ENCODE results near the gene HAUS7.

Gene HAUS7

DNA sequence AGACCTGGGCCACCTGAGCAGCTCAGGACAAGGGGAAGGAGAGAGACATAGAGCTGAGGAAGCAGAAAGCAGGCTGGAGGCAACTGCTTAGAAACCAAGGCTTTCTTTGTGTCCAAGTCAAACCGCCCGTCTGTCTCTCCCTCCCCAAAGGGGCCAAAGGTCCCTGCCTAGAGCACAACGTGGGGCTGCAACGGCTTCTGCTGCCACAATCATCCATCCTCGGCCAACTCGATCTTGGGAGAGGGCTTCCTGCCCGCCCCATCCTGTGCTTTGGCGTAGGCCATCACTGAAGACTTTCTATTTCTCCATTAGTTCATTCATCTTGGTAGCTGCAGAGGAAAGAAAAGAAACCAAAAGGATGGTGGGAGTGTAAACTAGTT, 22.8 kb downstream of the HAUS7 start:
- no peak overlapping the region for H3K27ac Mint-ChIP-seq

DNA sequence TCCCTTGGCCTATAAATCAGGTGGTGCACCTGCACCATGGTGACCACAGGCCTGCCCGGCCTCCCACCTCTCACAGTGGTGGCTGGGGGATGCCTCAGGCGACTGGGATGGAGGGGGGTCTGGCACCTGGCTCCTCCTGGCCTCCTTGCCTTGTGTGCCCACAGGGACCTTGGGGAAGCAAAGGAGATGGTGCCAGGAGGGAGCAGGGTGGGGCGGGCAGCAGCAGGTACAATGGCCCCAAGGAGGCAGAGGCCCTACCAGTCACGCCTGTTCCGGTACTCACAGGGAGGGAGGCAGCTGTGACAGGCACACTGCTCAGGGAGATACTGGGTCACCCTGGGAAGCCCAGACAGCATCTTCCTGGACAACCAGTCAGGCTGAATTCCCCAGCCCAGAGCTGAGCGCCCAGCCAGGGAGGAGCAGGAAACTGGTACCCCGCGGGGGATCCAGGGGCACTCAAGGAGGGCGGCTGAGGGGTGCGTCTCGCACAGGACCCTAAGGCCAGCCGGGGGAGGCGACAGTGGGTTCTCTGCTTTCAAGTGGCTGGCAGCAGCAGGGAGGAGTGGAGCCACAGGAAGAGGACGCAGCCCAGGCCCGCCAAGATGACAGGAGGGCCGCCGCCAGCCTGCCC, 23.3 kb downstream of the HAUS7 start:
- Mint-ChIP-seq H3K4me3 (no peak overlapping the region), H3K27ac (no peak overlapping the region), H3K36me3 (ENCODE audit: low read depth) (peaks cover 38% of the 10 kb centered on the region), H3K4me1 (ENCODE audit: low read depth) (no peaks in the 10 kb centered on the region), H3K9me3 (no peaks in the 10 kb centered on the region), H3K27me3 (no peaks in the 10 kb centered on the region)
- no peak for DNase-seq

More for the DNA sequence above, 22.8 kb downstream of the HAUS7 start:
- Mint-ChIP-seq H3K27me3 (no peaks in the 10 kb centered on the region), H3K4me1 (ENCODE audit: low read depth) (no peaks in the 10 kb centered on the region), H3K36me3 (ENCODE audit: low read depth) (peaks cover 40% of the 10 kb centered on the region), H3K4me3 (no peak overlapping the region), H3K9me3 (no peaks in the 10 kb centered on the region)
- DNase-seq, result no peak

DNA sequence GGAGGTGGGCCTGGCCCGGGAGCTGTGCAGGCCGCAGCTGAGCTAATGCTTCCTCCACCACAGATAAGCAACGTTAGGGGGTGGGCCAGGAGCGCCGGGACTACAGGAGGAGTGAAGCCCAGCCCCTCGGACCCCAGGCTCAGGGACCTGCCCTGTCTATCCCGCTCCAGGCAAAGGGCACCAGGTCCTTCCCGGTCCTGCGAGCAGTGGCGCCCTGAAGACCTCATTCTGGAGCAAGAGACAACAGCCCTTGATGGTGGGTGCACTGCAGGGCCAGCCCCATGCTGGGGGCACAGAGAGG, 23.8 kb downstream of the HAUS7 start:
- no peak overlapping the region for H3K27ac Mint-ChIP-seq
- no peaks in the 10 kb centered on the region for H3K4me1 Mint-ChIP-seq (ENCODE audit: low read depth)
- DNase-seq, result no peak
- H3K9me3 Mint-ChIP-seq, result no peaks in the 10 kb centered on the region
- no peak overlapping the region for H3K4me3 Mint-ChIP-seq
- no peaks in the 10 kb centered on the region for H3K27me3 Mint-ChIP-seq
- peaks cover 35% of the 10 kb centered on the region for H3K36me3 Mint-ChIP-seq (ENCODE audit: low read depth)

DNA sequence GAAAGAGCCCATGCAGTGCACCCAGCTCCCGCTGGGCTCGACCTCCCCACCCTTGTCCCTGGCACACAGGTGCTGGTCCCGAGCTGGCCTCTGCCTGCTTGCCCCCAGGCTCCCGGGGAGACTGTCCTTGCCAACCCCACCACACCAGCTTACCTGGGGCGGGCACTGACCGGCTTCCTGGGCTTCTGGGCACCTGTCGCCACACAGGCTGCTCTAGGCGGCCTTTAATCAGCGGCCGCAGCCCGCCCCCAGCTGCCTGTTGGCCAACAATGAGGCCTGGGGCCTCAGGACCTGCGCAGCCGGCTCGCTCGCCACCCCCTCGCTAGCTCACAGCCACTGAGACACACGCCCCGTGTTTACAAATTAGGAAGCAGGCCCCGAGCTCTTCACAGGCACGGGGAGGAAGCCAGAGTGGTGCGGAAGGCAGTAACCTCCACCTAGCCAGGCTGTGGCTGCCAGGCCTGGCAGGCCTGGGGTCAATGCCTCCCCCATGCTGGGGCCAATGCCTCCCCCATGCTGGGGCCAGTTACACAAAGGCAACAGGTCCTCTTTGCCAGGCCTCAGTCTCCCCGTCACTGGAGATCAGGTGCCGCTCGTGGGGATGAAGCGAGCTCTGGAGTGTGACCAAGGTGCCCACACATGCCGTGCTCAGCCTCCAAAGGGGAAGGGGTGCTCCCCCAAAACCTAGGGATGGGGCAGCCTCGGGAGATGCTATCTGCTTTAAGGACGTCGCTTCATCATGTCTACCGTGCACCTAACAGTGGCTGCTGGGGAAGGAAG, 24.3 kb downstream of the HAUS7 start, which contains the start of gene TREX2:
Gene TREX2 (minus strand): TSS at position 201 of the 780 bp plus-strand sequence. CDS start 626 bp downstream, outside the sequence.
- Mint-ChIP-seq H3K27me3 (no peaks in the 10 kb centered on the region), H3K4me3 (no peak within 1 kb of the TSS), H3K27ac (peak within 1 kb of the TSS; percentile 8), H3K4me1 (ENCODE audit: low read depth) (no peaks in the 10 kb centered on the region), H3K36me3 (ENCODE audit: low read depth) (peaks cover 29% of the 10 kb centered on the region), H3K9me3 (no peaks in the 10 kb centered on the region)
- DNase-seq, result no peak

DNA sequence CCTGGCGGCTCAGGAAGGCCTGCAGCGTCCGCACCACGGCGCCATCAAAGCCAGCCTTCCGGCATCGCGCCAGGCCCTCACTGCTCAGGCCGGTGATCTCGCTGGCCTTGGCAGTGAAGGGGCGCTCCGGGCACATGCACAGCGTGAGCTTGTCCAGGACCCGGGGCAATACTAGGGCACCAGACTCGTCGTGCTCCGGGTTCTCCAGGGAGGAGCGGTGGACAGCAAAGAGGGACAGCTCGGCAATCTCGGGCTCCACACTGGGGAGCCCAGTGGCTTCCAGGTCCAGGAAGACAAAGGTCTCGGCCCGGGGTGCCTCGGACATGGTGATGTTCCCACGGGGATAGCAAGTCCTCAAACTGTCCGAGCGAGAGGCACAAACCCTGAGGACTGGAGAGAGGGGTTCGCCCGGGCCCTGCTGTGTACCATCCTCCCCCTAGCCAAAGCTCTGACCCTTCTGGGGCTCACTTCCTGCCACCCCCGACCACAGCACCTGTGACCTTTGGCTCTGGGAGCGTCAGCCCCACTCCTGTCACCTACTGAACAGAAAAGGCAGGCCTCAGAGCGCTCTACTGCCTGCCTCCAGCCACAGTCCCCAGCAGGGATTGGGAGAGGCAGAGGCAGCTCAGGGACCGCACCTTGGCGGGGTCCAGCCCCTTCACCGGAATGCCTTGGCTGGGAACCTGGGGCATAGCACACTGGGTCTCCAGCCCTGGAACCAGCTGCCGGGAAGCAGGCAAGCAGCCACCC, 25.1 kb downstream of the HAUS7 start:
- Mint-ChIP-seq H3K27me3 (no peaks in the 10 kb centered on the region), H3K4me3 (no peak overlapping the region), H3K9me3 (no peaks in the 10 kb centered on the region), H3K4me1 (ENCODE audit: low read depth) (no peaks in the 10 kb centered on the region), H3K27ac (no peak overlapping the region), H3K36me3 (ENCODE audit: low read depth) (peaks cover 22% of the 10 kb centered on the region)
- no peak for DNase-seq

DNA sequence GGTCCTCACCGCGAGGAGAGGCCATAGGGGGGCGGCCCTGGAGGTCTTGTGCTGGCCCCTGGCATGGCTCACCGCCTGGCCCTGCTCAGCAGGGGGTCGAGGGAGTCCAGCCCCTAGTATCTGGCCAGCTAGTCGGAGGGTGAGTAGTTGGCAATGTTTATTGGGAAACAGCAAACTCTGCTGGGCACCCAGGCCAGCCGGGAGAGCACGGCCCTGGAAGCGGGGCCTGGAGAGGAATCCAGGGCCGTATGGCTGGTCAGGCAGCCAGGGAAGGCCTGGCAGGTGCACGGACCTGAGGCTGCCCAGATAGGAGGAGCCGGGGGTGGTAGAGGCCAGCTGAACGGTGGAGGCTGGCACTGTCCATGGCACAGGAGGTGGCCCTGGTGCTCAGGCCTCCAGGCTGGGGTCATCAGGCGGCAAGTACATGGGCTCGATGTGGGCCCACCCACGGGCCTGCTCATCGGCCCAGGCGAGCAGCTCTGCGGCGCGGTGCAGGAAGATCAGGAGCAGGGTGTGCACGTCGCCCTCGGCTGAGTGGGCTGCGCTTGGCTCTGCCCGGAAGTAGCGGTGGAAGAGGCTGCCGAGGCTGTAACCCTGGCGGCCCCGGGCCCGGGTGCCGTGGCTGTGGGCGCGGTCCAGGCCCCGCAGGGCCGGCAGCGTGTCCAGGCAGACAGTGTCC, 25.9 kb downstream of the HAUS7 start:
- no peak for DNase-seq
- H3K27me3 Mint-ChIP-seq, result no peaks in the 10 kb centered on the region
- H3K27ac Mint-ChIP-seq, result no peak overlapping the region
- no peaks in the 10 kb centered on the region for H3K4me1 Mint-ChIP-seq (ENCODE audit: low read depth)
- no peak overlapping the region for H3K4me3 Mint-ChIP-seq
- no peaks in the 10 kb centered on the region for H3K9me3 Mint-ChIP-seq
- peaks cover 16% of the 10 kb centered on the region for H3K36me3 Mint-ChIP-seq (ENCODE audit: low read depth)

DNA sequence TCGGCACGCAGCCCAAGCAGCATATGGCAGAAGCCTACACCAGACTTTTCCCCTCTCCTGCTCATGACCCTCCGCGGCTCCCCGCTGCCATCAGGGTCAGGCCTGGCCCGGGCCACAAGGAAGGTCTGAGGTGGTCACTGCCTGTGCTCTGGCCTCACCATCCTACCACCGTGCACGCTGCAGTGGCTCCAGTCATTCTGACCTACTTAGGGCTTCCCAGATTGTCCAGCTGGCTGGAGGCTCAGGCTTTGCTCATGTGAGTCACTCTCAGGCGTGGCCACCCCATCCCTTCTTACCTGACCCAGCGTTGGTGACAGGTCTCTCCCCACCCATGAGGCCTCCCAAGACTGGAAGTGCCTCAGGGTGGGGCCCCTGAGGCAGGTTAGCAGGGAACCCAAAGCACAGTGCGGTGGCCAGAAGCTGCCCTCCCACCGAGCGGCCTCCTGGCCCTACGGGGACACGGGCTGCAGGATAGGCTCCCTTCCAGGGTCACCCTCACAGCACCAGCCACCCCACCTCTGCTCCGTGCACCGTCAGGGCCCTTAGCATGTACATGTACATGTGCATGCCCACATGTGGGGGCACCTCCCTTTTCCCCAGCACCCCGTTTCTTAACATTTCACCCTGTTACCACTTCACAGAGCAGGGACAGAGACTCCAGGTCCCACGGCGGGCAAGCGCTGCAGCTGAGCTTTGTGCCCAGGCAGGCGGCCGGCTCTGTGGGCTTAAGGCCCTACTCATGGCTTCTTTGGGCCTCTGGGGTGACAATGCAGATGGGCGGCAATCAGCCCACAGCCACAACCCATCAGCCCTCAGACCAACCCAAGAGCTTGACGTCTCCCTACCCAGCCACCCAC, 26.7 kb downstream of the HAUS7 start:
- H3K4me1 Mint-ChIP-seq (ENCODE audit: low read depth), result no peaks in the 10 kb centered on the region
- H3K36me3 Mint-ChIP-seq (ENCODE audit: low read depth), result peaks cover 11% of the 10 kb centered on the region
- H3K27ac Mint-ChIP-seq, result no peak overlapping the region
- DNase-seq, result no peak
- no peak overlapping the region for H3K4me3 Mint-ChIP-seq
- H3K9me3 Mint-ChIP-seq, result no peaks in the 10 kb centered on the region
- H3K27me3 Mint-ChIP-seq, result peaks cover 2% of the 10 kb centered on the region

DNA sequence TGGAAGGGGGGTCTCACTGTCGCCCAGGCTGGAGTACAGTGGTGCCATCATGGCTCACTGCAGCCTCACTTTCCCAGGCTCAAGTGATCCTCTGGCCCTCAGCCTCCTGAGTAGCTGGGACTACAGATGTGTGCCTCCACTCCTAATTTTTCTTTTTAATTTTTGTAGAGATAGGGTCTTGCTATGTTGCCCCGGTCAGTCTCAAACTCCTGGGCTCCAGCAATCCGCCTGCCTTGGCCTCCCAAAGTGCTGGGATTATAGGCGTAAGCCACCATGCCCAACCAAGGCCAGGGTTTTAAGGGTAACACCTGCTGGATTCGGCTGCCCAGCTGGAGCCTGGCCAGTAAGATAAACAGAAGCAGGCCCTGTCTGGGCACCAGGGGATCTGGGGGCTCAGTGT, 27.9 kb downstream of the HAUS7 start:
- Mint-ChIP-seq H3K9me3 (no peaks in the 10 kb centered on the region), H3K27me3 (peaks cover 8% of the 10 kb centered on the region), H3K36me3 (ENCODE audit: low read depth) (peaks cover 6% of the 10 kb centered on the region), H3K4me3 (no peak overlapping the region), H3K4me1 (ENCODE audit: low read depth) (no peaks in the 10 kb centered on the region), H3K27ac (no peak overlapping the region)
- DNase-seq, result no peak

DNA sequence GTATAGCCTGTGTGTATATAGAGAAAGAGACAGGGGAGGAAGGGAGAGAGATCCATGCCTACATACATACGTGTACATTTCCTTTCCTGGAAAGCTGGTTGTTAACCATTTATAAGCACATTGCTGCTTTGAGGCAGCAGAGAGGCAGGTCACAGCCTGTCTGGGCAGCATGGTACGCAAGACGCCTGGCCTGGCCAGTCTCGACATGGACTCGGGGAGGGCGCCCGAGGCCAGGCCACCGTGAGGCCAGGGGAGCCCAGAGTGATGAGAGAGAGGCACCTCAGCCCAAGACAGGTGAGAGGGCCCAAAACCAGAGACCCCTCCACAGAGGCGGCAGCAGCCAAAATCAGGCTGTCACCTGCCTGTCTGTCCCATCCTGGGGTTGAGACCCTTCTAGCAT, 28.4 kb downstream of the HAUS7 start:
- DNase-seq, result no peak
- H3K27ac Mint-ChIP-seq, result no peak overlapping the region
- no peaks in the 10 kb centered on the region for H3K4me1 Mint-ChIP-seq (ENCODE audit: low read depth)
- H3K27me3 Mint-ChIP-seq, result peaks cover 12% of the 10 kb centered on the region
- no peaks in the 10 kb centered on the region for H3K9me3 Mint-ChIP-seq
- H3K4me3 Mint-ChIP-seq, result no peak overlapping the region
- H3K36me3 Mint-ChIP-seq (ENCODE audit: low read depth), result peaks cover 6% of the 10 kb centered on the region

DNA sequence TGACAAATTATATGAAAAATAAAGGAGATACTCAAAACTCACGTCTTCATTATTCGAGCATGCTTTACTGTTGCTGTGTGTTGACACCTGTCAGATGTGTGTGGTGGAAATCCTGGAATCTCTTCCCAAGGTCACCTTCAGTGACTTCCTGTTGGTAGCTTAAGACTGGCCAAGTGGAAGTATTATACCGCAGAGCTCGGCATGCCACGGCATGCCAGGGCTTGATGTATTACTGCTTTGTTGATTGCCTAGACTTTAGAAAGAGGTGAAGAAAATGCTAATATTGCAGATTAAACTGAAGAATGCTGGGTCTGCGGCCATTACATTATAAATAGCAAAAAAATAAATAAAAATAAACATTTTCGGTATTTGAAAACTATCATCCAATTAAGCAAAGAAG, 29.1 kb downstream of the HAUS7 start:
- Mint-ChIP-seq H3K36me3 (ENCODE audit: low read depth) (peaks cover under 1% of the 10 kb centered on the region), H3K4me1 (ENCODE audit: low read depth) (no peaks in the 10 kb centered on the region), H3K27ac (no peak overlapping the region), H3K27me3 (peaks cover 15% of the 10 kb centered on the region), H3K4me3 (no peak overlapping the region), H3K9me3 (no peaks in the 10 kb centered on the region)
- no peak for DNase-seq

DNA sequence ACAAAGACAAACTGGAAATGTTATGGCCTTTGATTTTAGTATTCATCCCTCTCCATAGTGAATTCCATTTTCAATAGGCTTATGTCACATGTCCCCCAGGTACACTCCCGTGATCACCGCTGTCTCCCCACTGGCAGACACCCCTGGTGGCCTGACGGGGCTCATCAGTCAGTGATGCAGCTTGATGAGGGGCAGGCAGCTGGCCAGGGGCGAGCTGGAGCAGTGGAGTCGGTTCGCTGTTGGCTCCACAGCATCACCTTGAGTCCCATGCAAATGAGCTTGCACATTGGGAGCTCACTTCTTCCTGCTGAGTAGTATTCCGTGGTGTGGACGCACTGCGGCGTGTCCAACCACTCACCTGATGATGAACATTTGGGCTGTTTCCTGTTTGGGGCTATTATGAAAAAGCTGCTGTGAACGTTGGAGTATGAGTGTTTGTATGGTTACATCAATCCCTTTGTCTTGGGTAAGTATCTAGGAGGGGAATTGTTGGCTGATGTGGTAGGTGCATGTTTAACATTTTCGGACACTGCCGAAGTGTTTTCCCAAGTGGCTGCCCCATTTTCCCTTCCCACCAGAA, 29.7 kb downstream of the HAUS7 start:
- H3K27ac Mint-ChIP-seq, result no peak overlapping the region
- no peak for DNase-seq

DNA sequence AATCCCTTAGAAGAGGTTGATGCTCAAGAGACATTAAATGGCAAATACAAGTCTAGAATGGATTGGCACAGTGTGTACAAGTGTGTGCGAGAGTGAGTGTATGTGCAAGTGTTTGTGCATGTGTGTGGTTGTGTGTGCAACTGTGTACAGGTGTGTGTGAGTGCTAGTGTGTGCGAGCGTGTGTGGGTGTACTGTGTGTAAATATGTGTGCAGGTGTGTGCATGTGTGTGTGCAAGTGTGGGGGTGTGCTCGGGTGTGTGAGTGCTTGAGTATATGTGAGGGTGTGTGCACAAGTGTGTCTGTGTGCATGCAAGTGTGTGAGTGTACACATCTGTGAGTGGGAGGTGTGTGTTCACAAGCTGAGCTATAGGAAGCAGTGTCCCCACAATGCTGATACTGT, 30.4 kb downstream of the HAUS7 start:
- no peak overlapping the region for H3K27ac Mint-ChIP-seq
- H3K9me3 Mint-ChIP-seq, result no peaks in the 10 kb centered on the region
- H3K4me3 Mint-ChIP-seq, result no peak overlapping the region
- DNase-seq, result no peak
- H3K27me3 Mint-ChIP-seq, result peaks cover 19% of the 10 kb centered on the region
- H3K36me3 Mint-ChIP-seq (ENCODE audit: low read depth), result no peaks in the 10 kb centered on the region
- H3K4me1 Mint-ChIP-seq (ENCODE audit: low read depth), result no peaks in the 10 kb centered on the region

More for the DNA sequence above, 29.7 kb downstream of the HAUS7 start:
- Mint-ChIP-seq H3K9me3 (no peaks in the 10 kb centered on the region), H3K4me3 (no peak overlapping the region), H3K36me3 (ENCODE audit: low read depth) (no peaks in the 10 kb centered on the region), H3K4me1 (ENCODE audit: low read depth) (no peaks in the 10 kb centered on the region), H3K27me3 (peaks cover 17% of the 10 kb centered on the region)

DNA sequence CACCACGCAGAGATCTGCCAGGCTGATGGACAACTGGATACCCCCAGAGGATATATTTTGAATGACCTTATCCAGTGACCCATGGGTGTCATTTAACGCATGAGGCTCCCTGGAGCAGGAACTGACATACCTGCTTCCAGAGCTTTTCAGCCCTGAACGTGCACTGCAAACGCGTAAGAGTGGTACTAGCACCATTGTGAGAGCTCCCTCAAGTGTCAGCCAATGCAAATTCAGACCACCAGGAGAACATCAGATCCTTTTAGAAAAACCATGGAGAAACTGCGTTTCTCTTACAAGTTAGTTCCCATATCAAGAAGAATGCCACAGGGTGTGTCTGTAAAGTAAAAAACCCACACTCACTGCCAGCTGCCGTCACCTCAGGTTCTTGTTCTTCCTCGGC, 31.8 kb downstream of the HAUS7 start:
- Mint-ChIP-seq H3K4me3 (no peak overlapping the region), H3K36me3 (ENCODE audit: low read depth) (no peaks in the 10 kb centered on the region), H3K27ac (no peak overlapping the region)

DNA sequence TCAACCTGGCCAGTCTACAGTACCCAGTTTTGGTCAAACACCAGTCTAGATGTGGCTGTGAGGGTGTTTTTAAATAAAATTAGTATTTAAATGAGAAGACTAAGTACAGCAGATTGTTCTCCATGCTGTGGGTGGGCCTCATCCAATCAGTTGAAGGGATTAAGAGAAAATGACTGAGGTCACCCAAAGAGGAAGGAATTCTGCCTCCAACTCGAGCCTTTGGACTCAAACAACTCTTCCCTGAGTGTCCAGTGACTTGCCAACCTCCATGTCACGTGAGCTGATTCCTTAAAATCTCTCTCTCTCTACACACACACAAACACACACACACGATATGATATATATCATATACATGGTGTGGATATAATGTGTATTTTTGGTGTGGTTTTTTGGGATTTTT, 34.5 kb downstream of the HAUS7 start:
- H3K36me3 Mint-ChIP-seq (ENCODE audit: low read depth), result no peaks in the 10 kb centered on the region
- H3K4me3 Mint-ChIP-seq, result no peak overlapping the region
- H3K27ac Mint-ChIP-seq, result no peak overlapping the region
- DNase-seq, result no peak
- no peaks in the 10 kb centered on the region for H3K4me1 Mint-ChIP-seq (ENCODE audit: low read depth)
- H3K9me3 Mint-ChIP-seq, result no peaks in the 10 kb centered on the region
- peaks cover 45% of the 10 kb centered on the region for H3K27me3 Mint-ChIP-seq

More for the DNA sequence above, 31.8 kb downstream of the HAUS7 start:
- DNase-seq, result no peak
- Mint-ChIP-seq H3K4me1 (ENCODE audit: low read depth) (no peaks in the 10 kb centered on the region), H3K27me3 (peaks cover 28% of the 10 kb centered on the region), H3K9me3 (no peaks in the 10 kb centered on the region)

All from activated T-cell treated with anti-CD3 and anti-CD28 coated beads, Interleukin-2, amount 50 U/mL, for 24 hours (primary cell).